PC-9 (cell line): ENCODE results near the gene RAP2A. TPM values are rescaled to one million over a fixed set of nuclear protein-coding genes. Genes with fewer than 3 reads are reported as not detected.

Experiments
- BruUV-seq: library from RNA; stranded (reverse); fragments of 400-500 nt; replicated peaks from 2 replicates; lab custom pipeline; 2021; lab: Mats Ljungman, UMichigan
- CTCF ChIA-PET: fragments of 300-600 bp; sonication (Branson Sonifier 250); formaldehyde crosslinking; loops from one replicate; lab custom pipeline; 2022; ENCODE audit warnings: antibody characterized with exemption; lab: Charles Lee
- POLR2A ChIA-PET: fragments of 300-600 bp; sonication (Branson Sonifier 250); formaldehyde crosslinking; loops from one replicate; lab custom pipeline; 2022; ENCODE audit warnings: antibody characterized with exemption; ENCODE audit not compliant: unreplicated experiment; lab: Charles Lee
- DNase-seq, 2 experiments: peaks; one replicate each; pipeline versions ENCODE4 v3.0.0 to v3.0.0-alpha.2; 2015 to 2022; ENCODE audit warnings: mixed read lengths in 1 of 2
- H2AFZ ChIP-seq: fragments of 200-600 bp; sonication (generic); 2 replicates; pipeline ENCODE4 v1.8.1; 2017; ENCODE audit warnings: antibody characterized with exemption
- H3F3A ChIP-seq: fragments of 200-600 bp; sonication (generic); 2 replicates; pipeline ENCODE4 v1.8.1; 2017; ENCODE audit warnings: antibody characterized with exemption, mild to moderate bottlenecking, low read depth; ENCODE audit not compliant: insufficient read depth
- H3K27ac ChIP-seq: fragments of 200-600 bp; sonication (generic); 2 replicates; pipeline ENCODE4 v1.6.1; 2016; ENCODE audit warnings: mixed run types
- H3K27me3 ChIP-seq: fragments of 200-600 bp; sonication (generic); 2 replicates; pipeline ENCODE4 v1.6.1; 2016; ENCODE audit warnings: low read depth, mixed run types; ENCODE audit not compliant: insufficient read depth
- H3K36me3 ChIP-seq: fragments of 200-600 bp; sonication (generic); 2 replicates; pipeline ENCODE4 v1.6.1; 2016; ENCODE audit warnings: low read depth, mixed run types
- H3K4me1 ChIP-seq: fragments of 200-600 bp; sonication (generic); replicated peaks from 2 replicates; pipeline ENCODE4 v1.6.1; 2016; ENCODE audit warnings: mixed run types; ENCODE audit not compliant: insufficient read depth
- H3K4me2 ChIP-seq: fragments of 200-600 bp; sonication (generic); 2 replicates; pipeline ENCODE4 v1.6.1; 2017; ENCODE audit warnings: mixed run types
- H3K4me3 ChIP-seq: fragments of 200-600 bp; sonication (generic); 2 replicates; pipeline ENCODE4 v1.6.1; 2016; ENCODE audit warnings: mixed run types
- H3K79me2 ChIP-seq: fragments of 200-600 bp; sonication (generic); 2 replicates; pipeline ENCODE4 v1.6.1; 2017; ENCODE audit warnings: low read depth, mixed run types
- H3K9me2 ChIP-seq: fragments of 200-600 bp; sonication (generic); 2 replicates; pipeline ENCODE4 v1.8.1; 2017; ENCODE audit warnings: mild to moderate bottlenecking; ENCODE audit not compliant: insufficient read depth
- H3K9me3 ChIP-seq: fragments of 200-600 bp; sonication (generic); 2 replicates; pipeline ENCODE4 v1.8.1; 2016; ENCODE audit warnings: low read depth; ENCODE audit not compliant: insufficient read depth
- H4K20me1 ChIP-seq: fragments of 200-600 bp; sonication (generic); 2 replicates; pipeline ENCODE4 v1.8.1; 2017; ENCODE audit not compliant: insufficient read depth
- EZH2 ChIP-seq: fragments of 200-600 bp; sonication (generic); IDR thresholded peaks from 2 replicates; pipeline ENCODE4 v1.8.0; 2017; ENCODE audit warnings: antibody characterized with exemption, low read depth
- intact Hi-C: fragments of 100-400 bp; cut with micrococcal nuclease; formaldehyde crosslinking; loops from one replicate; pipeline ENCODE4 v1.10.0; 2022; ENCODE audit not compliant: unreplicated experiment
- total RNA-seq: library from RNA; stranded (reverse); gene quantifications from 2 replicates; pipeline ENCODE4 v1.2.3, GENCODE V29; 2021
- TF ChIP-seq, protein P1 (sequence below): fragments of 200-600 bp; sonication (generic); conservative IDR thresholded peaks from 2 replicates; pipeline ENCODE4 v1.6.1; 2017; ENCODE audit warnings: mixed run types, antibody characterized with exemption, mild to moderate bottlenecking, moderate library complexity

Gene RAP2A
- total RNA-seq, 1 experiment from 2014 or later: 21.5 TPM

DNA sequence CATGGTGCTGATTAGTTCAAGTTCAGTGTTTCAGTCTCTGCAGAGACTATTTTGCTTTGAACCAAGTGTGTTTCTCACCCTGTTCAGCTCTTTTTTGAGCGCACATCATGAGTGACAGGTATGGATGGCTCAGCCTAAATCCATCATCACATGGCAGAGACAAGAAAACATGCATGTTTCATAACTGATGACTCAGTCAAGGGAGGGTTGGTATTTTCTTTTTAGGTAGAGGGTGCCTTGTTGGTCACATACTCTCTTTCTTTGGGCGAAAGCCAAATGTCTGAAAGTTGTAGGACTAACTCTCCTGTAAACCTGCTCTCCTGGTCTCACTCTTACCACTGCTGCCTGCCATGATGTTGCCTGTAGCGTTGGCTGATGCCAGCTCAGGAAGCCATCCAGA is 48.1 kb upstream of the RAP2A start:
- Histone ChIP-seq H3K4me2 (no peak overlapping the region), H3K9me3 (no peaks in the 10 kb centered on the region)

DNA sequence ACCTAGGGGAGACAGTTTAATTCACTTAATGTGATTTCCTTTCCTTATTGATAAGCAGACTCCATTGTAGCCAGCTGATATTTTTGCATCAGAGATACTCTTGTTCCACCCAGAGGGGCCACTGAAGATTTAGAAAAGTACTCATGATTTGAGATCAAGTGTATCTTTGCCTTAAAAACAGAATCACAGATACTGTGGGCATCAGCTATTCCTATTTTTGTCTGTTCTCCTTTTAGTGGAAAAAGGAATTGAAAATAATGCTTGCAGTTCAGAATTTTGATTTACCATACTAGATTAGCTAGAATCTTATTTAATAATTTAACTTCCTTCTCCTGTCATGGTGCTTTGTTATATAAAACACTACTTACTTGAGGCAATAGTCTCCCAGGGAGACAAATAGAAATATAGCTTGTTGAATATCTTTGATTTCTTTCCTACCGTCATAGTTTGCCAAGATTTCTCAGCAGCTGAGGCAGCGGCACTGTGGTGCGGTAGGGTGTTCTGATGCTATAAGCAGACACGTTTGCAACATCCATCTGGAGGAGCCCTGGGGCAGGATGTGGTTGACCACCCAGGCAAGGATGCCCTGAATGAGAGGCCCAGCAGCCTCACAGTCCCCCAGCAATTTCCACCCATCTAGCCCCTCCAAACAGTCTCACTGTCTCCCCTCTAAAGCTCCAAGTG is 47.0 kb upstream of the RAP2A start:
- BruUV-seq: no TSS peak
- Histone ChIP-seq H3K4me1 (no peaks in the 10 kb centered on the region), H3K4me2 (no peak overlapping the region), H3K4me3 (no peak overlapping the region), H3K9me2 (no peaks in the 10 kb centered on the region; the same call in 1 of the 2 replicates), H3K9me3 (no peaks in the 10 kb centered on the region), H3K36me3 (peaks cover 71% of the 10 kb centered on the region), H4K20me1 (peaks cover 16% of the 10 kb centered on the region), H3F3A (peaks cover 51% of the 10 kb centered on the region), H3K79me2 (peaks cover 6% of the 10 kb centered on the region; the same call in 1 of the 2 replicates), H3K27me3 (no peaks in the 10 kb centered on the region), H3K27ac (no peak overlapping the region), H2AFZ (no peak overlapping the region)
- ChIA-PET POLR2A (no interaction called here), CTCF (no interaction called here)
- intact Hi-C loops: no loop called here
- DNase-seq: no peak
- TF ChIP-seq, protein P1, sequence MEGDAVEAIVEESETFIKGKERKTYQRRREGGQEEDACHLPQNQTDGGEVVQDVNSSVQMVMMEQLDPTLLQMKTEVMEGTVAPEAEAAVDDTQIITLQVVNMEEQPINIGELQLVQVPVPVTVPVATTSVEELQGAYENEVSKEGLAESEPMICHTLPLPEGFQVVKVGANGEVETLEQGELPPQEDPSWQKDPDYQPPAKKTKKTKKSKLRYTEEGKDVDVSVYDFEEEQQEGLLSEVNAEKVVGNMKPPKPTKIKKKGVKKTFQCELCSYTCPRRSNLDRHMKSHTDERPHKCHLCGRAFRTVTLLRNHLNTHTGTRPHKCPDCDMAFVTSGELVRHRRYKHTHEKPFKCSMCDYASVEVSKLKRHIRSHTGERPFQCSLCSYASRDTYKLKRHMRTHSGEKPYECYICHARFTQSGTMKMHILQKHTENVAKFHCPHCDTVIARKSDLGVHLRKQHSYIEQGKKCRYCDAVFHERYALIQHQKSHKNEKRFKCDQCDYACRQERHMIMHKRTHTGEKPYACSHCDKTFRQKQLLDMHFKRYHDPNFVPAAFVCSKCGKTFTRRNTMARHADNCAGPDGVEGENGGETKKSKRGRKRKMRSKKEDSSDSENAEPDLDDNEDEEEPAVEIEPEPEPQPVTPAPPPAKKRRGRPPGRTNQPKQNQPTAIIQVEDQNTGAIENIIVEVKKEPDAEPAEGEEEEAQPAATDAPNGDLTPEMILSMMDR: no peak
- TF ChIP-seq EZH2: no peak

More for the DNA sequence above, 48.1 kb upstream of the RAP2A start:
- no TSS peak for BruUV-seq
- Histone ChIP-seq H2AFZ (no peak overlapping the region), H3K79me2 (peaks cover 6% of the 10 kb centered on the region; the same call in 1 of the 2 replicates), H3K4me3 (no peak overlapping the region), H3K27me3 (no peaks in the 10 kb centered on the region), H3K9me2 (no peaks in the 10 kb centered on the region; the same call in 1 of the 2 replicates), H3F3A (peaks cover 41% of the 10 kb centered on the region), H3K27ac (no peak overlapping the region), H3K36me3 (peaks cover 69% of the 10 kb centered on the region), H3K4me1 (no peaks in the 10 kb centered on the region), H4K20me1 (peaks cover 16% of the 10 kb centered on the region)
- no peak for DNase-seq
- TF ChIP-seq EZH2: no peak
- TF ChIP-seq, protein P1: no peak
- CTCF ChIA-PET: no interaction called here
- POLR2A ChIA-PET: no interaction called here
- intact Hi-C loops: no loop called here

DNA sequence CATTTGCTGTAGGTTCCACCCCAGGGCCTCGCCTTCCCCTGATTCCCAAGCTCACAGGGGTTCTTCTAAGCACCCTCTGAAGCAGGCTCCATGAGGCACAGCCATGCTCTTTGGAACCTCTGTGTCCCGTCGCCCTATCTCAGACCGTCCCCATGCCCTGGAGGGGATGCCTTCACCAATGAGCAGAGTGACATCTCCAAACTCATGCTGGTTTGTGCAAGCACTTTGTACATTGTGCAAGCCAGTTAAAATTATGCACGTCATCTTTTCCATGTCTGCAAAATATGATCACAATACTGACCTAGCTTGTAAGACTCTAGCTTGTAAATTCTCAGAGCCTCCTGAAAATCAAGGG is 46.5 kb upstream of the RAP2A start:
- Histone ChIP-seq H3K79me2 (peaks cover 6% of the 10 kb centered on the region; the same call in 1 of the 2 replicates), H3K9me2 (no peaks in the 10 kb centered on the region; the same call in 1 of the 2 replicates), H3F3A (peaks cover 51% of the 10 kb centered on the region), H3K27ac (no peak overlapping the region), H4K20me1 (peaks cover 16% of the 10 kb centered on the region), H3K4me3 (no peak overlapping the region), H3K4me1 (no peaks in the 10 kb centered on the region), H3K4me2 (no peak overlapping the region), H3K36me3 (peaks cover 69% of the 10 kb centered on the region), H3K27me3 (no peaks in the 10 kb centered on the region), H3K9me3 (no peaks in the 10 kb centered on the region), H2AFZ (no peak overlapping the region)
- no TSS peak for BruUV-seq
- no peak for DNase-seq
- POLR2A ChIA-PET: interaction anchor here (0.6 kb wide), 1 partner anchor 635 kb away, joined by 7 read pairs; no protein-coding TSS in a partner anchor
- CTCF ChIA-PET: no interaction called here
- intact Hi-C loops: no loop called here
- TF ChIP-seq, protein P1: no peak
- TF ChIP-seq EZH2: no peak
